Fibroblast of villous mesenchyme (primary cell): ENCODE data around the gene INTS12. TPM values are rescaled to one million over a fixed set of nuclear protein-coding genes. Genes with fewer than 3 reads are reported as not detected.

Source experiments
- DNase-seq: peaks from one replicate; pipeline ENCODE4 v3.0.0-alpha.2; 2010; ENCODE audit warnings: low read depth
- H3K4me3 ChIP-seq: 2 replicates; pipeline ENCODE4 v1.5.1; 2011; ENCODE audit warnings: low read depth, mild to moderate bottlenecking, low read length
- total RNA-seq: library from RNA; depleted of rRNA; stranded (reverse); fragments of >200 nt; gene quantifications from 2 replicates; pipeline ENCODE4 v1.2.3, GENCODE V29; 2012
- TF ChIP-seq, protein P1 (sequence below): IDR thresholded peaks from 2 replicates; pipeline ENCODE4 v1.5.1; 2012; ENCODE audit warnings: low read depth, mild to moderate bottlenecking, low read length; ENCODE audit not compliant: insufficient read depth

INTS12 gene
- total RNA-seq, 1 donor = 18.6 TPM

DNA sequence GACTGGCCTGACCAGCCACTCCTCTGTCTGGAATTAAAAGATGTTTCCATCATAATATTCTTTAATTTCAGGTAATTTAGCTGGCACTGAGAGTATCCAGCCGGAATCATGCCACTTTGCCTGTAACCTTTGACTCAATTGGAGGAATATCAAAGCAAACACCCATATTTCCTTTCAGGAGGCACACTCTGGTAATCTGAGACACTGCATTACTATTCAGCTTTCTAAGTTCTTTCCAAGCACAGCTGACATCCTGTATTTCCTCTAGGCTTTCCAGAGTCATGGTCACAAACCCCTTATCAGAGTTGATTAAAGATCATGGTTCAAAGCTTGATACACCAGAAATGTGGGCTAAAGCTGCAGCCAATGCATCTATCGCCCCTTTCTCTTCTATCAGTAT lies 29.3 kb downstream of the INTS12 start:
- TF ChIP-seq, protein P1, sequence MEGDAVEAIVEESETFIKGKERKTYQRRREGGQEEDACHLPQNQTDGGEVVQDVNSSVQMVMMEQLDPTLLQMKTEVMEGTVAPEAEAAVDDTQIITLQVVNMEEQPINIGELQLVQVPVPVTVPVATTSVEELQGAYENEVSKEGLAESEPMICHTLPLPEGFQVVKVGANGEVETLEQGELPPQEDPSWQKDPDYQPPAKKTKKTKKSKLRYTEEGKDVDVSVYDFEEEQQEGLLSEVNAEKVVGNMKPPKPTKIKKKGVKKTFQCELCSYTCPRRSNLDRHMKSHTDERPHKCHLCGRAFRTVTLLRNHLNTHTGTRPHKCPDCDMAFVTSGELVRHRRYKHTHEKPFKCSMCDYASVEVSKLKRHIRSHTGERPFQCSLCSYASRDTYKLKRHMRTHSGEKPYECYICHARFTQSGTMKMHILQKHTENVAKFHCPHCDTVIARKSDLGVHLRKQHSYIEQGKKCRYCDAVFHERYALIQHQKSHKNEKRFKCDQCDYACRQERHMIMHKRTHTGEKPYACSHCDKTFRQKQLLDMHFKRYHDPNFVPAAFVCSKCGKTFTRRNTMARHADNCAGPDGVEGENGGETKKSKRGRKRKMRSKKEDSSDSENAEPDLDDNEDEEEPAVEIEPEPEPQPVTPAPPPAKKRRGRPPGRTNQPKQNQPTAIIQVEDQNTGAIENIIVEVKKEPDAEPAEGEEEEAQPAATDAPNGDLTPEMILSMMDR = no peak
- H3K4me3 ChIP-seq = no peak overlapping the region
- no peak for DNase-seq

DNA sequence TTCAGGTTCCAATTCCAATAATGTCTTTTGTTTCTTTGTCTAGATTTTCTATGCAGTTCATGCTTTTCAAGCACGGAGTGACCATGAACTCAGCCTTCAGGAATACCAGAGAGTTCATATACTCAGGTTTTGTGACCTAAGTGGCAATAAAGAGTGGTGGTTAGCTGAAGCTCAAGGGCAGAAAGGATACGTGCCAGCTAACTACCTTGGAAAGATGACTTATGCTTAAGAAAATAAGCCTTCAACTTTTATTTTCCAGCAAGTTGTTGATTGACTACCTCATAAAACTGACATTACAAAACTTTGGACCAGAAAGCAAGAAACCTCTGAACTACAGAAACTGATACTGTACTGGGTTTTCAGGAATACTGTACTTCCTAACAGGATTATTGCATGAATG lies 30.8 kb downstream of the INTS12 start:
- H3K4me3 ChIP-seq = no peak overlapping the region
- TF ChIP-seq, protein P1 = no peak
- no peak for DNase-seq

DNA sequence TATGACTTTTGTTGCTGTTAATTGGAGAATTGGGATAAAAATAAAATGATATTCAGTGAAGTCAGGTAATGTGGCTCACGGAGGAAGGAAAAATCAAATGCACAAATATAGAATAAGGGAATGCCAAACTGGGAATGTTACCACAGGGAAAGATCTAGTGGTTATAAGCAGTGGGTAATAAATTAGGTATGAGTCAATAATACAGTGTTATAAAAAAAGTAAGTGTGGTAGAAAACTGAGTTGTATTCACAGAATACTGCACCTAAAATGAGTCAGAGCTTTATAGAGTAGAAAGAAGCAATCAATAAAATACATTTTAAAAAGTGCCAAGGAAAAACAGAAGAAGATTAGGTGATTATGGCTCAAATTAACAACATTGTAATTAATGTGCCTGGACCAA lies 34.5 kb downstream of the INTS12 start:
- DNase-seq = no peak
- no peak overlapping the region for H3K4me3 ChIP-seq
- TF ChIP-seq, protein P1 = no peak

DNA sequence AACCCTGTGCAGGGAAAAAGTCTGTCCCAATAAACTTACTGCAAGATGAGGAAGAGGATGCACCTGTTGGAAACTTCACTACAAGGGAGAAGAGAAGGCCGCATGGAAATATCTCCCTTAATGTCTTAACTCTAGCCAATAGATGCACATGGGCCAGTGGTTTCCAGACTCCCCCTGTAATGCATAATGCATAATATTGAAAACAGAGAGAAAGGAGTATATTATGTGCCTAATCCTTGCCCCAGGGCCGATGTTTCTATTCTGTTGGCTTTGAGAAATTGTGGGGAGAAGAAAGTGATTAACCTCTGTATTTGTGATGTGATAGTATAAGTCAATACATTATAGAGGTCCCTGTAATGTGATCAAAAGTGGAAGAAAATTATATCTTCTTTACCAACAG lies 37.2 kb downstream of the INTS12 start:
- H3K4me3 ChIP-seq = no peak overlapping the region
- no peak for DNase-seq
- TF ChIP-seq, protein P1 = no peak

DNA sequence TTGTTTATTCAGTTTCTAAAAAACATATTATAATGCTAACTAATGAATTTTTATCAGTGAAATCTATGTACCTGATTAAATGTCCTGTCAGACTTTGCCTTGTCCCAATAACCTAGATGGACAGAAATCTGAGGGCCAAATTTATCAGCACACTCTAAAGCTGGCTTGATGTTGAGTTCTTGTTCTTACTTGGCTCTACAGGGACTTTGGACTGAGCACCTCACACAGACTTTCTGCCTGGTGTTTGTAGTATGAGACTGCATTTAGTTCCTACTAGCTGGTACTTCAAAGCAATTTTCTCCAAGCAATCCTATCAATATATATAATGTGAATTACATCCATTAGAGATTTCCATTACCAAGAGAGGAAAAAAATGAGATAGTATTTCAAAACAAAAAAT lies 37.8 kb downstream of the INTS12 start:
- H3K4me3 ChIP-seq = no peak overlapping the region
- no peak for DNase-seq
- TF ChIP-seq, protein P1 = no peak

DNA sequence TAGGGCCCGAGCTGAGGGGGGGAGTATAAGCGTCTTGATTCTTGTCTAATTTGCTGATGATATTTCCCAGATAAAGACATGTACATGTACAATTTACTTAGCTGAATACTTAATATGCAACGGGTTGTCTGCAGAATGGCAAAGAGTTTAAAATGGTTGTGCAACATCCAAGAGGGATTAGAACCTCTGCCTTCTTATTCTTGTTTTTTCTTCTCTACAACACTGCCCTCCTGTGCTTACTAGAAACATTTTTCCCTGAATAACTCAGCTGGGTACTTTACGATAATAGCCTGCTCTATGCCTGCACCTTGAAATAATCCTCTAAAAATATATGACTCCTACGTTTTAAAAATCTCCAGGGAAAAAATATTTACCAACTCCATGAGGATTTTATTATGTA lies 41.8 kb downstream of the INTS12 start:
- no peak overlapping the region for H3K4me3 ChIP-seq
- DNase-seq = peak; percentile 61
- TF ChIP-seq, protein P1 = peak; percentile 42

DNA sequence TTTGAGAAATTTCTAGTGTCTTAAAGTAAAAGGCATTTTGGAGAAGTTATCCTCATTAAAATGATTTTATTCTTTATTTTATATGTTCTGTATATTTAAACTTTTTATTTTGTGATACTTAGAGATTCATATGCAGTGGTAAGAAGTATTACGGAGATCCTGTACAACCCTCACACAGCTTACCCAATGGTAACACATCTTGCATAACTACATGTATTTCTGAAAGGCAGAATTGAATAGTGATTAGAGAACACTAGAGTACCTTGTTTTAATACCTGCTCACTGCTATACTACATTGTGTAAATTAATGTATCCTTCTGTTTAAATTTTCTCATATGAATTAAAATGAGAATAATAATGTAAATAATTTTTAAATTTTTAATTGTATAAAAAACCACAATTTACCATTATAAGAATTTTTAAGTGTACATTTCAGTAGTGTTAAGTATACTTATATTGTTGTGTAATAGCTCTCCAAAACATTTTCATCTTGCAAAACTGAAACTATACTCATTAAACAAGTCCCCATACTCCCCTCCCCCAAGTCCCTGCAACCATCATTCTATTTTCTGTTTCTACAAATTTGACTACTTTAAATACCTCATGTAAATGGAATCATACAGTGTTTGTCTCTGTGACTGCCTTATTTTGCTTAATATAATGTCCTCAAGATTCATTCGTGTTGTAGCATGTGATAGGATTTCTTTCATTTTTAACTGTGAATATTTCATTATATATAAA lies 45.4 kb downstream of the INTS12 start:
- no peak overlapping the region for H3K4me3 ChIP-seq
- TF ChIP-seq, protein P1 = no peak
- DNase-seq = no peak
